HG02588 (cell line): ENCODE results near the gene ADAMTS17.
A peak's percentile ranks its signal among the peaks of the same experiment; 100 is the strongest.

Experiments used
- ATAC-seq: cut with Tn5 transposase; IDR thresholded peaks from one replicate; pipeline ENCODE4 v1.9.1; 2021; ENCODE audit warnings: mild to moderate bottlenecking, moderate library complexity; ENCODE audit not compliant: unreplicated experiment

ADAMTS17 gene

DNA sequence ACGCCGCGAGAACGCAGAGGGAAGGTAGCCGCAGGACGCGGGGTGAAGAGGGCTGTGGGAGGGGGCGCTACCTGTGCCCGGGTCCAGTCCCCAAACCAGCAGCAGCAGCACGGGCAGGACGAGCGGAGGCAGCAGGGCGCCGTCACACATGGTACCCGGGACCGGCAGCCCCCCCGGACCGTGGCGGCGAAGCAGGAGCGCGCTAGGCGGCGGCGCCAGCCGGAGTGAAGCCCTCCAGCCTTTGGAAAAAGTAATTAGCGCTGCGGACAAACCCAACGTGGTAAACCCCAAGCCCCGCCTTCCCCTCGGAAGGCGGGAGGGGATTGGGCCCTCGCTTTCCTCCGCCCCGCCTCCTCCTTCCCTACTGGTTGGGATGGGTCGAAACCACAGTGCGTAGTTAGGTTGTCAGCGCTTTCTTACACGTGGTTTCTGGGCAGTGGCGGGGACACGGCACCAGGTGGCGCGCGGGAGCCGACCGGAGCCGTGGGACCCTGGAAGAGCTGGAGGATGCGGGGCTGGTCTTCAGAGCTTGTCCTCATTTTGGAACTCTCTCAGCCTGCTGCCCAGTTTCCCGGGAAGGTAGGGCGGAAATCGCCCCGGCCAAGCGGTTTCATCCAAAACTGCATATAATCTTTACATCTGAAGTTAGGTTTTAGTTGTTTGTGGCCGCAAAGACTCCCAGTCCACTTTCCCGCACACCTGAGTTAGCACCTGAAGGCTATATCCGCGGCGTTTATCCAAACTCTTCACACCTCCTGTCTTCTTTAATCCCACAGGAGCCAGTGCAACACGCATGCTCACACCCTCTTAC lies at the start of gene ADAMTS17:
TSS of gene ADAMTS17 (minus strand) at position 226 of the 811 bp plus-strand sequence. CDS start at position 150, 76 bp downstream.
- ATAC-seq = peak; percentile 95

DNA sequence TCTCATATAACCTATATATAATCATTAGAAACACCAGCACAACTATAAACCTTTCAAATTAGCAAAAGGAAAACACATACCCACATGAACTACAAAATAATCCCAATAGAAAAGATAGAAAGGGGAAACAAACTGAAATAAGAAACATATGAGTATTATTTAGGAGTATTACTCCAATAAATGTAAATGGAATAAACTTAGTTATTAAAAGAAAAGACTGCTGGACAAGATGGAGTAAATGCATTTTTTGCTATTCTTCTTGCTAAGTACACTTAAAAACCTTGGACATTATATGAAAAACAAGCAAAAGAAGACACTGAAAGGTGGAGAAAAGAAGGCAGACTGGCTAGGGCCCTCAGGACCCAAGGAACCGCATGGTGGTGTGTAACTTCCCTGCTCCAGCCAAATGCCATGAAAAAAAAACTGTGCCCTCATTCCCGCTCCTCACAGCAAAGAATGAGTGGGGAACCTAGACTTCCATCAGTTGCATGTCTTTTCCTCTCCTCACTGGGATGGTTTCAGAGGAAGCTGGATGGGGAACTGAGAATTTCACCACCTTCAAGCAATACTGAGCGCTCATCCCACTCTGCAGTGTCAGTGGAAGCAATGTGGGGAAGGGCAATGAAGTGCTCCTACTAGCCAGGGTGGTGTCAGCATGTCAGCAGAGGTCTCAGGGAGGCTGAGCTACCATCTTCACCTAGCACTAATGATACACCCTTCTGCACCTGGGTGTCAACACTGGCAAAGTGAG lies 43.7 kb upstream of the ADAMTS17 start:
- ATAC-seq = no peak

- ATAC-seq = no peak
These were observed 42.3 kb upstream of the ADAMTS17 start for GRCh38 chr15:100384108-100384410.

- no peak for ATAC-seq
These were observed 41.7 kb upstream of the ADAMTS17 start for GRCh38 chr15:100383302-100384107.

- ATAC-seq = no peak
These were observed 32.2 kb upstream of the ADAMTS17 start for GRCh38 chr15:100373942-100374341.

DNA sequence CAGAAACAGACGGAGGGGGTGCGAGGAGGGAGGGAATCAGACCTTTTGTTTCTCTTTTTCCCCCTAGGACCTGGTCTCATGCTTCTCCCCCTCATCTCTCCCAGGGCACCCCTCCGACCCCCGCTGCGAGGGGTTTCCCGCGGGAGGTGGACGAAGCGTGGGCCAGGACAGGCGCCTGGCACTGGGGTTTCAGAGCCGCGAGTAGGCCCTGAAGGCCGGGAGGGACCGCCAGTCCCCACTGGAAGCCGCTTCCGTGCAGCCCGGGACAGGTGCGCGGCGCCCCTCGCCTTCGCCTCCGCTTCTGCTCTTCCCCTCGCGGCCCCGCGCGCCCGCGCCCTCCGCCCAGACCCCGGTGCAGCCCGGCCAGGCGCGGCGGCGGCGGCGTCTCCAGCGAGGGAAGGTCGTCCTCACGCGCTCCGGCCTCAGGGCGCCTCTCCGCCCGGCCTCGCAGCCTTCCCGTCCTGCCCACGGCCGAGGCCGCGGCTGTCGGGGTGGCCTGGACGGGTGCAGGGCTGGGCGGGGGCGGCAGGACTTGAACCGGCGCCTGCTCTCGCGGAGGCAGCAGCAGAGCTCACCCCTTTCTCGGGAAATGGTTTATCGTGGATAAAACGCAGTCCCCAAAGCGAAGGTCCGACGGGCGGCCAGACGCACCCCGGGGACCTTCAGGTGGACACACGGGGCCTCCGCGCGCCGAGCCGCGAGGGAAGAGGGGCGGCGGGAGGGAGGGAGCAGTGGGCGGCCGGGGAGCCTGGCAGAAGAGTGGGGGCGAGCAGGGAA lies 31.5 kb upstream of the ADAMTS17 start:
- no peak for ATAC-seq

DNA sequence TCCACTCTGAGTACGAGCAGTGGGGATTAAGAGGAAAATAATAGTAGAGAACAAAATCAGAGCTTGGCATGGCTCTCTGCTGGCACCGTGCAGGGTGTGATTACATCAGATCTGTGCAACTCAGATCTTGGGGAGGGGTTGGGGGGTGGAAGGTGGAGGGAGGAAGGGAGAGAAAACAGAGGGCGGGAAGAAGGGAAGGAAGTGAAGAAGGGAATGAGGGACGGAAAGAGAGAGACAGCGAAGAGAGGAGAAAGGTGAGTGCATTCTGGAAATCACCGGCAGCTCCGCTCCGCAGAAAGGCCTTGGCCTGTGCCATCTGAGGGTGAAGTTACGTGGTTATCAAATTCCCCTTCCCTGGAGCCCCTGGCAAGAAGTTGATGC lies 31.0 kb upstream of the ADAMTS17 start:
- no peak for ATAC-seq

- no peak for ATAC-seq
These were observed 13.6 kb upstream of the ADAMTS17 start for GRCh38 chr15:100355342-100355741.

- ATAC-seq = no peak
These were observed 11.7 kb upstream of the ADAMTS17 start for GRCh38 chr15:100353449-100353848.

- ATAC-seq = no peak
These were observed 8.9 kb upstream of the ADAMTS17 start for GRCh38 chr15:100350434-100351226.

GRCh38 chr15:100349696-100350433 lies 8.1 kb upstream of the ADAMTS17 start:
- peak; percentile 93 for ATAC-seq

GRCh38 chr15:100349321-100349695 lies 7.5 kb upstream of the ADAMTS17 start:
- no peak for ATAC-seq

DNA sequence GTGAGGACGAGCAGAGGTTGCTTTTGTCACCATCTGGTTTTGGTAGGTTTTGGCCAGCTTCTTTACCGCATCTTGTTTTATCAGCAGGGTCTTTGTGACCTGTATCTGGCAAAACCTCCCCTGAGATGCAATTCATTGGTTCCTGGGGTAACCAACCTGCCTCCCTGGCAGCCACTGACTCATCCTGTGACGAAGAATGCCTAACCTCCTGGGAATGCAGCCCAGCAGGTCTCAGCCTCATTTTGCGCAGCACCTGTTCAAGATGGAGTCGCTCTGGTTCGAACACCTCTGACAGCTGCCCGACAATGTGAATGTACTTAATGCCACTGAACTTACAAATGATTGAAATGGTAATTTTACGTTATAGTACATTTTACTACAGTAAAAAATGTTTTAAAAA lies 6.8 kb upstream of the ADAMTS17 start:
- no peak for ATAC-seq

DNA sequence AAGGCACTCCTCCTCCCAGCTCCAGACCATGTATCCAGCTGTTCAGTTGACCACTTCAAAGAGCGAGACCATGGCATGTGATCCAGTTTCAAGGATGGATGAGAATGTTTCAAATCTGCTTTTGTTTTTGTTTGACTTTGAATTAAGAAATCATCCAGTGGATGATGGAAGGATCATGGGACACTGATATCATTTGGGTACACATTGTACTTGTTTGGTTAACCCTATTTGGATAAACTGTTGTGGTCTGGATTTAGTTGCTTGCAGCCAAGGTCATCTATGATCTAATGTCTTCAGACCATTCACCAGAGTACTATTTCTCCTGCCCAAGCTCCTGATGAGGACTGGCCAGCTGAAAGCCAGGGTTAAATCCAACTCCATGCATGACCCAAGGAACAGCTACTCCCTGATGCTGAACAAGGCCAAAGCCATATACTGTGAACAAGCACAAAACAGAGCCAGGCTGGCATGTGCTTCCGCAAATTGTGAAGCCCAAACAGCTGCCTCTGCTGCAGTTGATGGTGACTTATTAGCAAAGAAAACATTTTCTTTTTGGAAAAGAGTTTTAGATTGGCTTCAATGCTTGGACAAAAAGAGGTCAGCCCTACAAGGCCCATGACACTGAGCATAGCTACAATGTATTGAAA lies 5.2 kb upstream of the ADAMTS17 start:
- no peak for ATAC-seq

DNA sequence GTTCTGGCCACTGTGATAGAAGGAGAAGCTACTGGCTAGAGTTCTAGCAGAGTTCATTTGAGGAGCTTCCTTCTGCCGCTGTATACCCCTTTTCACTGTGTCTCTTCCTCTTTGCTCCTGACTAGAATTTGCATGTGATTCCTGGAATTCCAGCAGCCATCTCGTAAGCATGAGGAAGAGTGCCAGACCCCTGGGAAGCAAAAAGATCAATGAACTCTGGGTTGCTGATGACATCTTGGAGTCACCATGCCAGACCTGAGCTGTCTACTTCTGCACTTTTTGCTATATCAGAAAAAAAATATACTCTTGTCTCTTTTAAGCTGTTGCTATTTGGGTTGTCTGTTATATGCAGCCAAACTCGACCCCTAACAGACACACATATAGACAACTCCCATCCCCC lies 3.7 kb upstream of the ADAMTS17 start:
- ATAC-seq = no peak

- ATAC-seq = no peak
These were observed 1.5 kb upstream of the ADAMTS17 start for GRCh38 chr15:100343251-100343650.

DNA sequence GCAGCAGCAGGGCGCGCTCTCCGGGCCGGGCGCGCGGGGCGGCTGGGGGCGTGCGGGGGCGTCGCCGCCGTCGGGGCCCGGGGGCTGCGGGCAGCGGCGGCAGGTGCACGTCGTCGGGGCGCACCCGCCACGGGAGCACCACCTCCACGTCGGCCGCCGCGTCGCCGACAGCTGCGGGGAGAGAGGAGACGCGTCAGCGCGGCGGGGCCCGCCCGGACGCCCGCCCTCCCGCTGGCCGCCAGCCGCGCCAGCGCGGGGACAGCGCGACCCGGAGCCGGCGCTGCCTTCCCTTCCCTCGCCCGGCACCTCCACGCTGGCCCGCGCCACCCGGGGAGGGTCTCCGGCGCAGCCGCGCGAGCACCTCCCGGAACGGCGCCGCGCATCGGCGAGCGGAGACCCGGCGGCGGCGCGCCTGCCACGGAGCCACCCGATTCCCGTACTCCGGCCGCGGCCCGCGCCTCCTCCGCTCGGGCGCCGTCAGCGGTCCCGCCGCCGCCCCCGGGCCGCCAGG lies 481 bp downstream of the ADAMTS17 start:
- peak; percentile 17 for ATAC-seq

GRCh38 chr15:100340721-100341238 lies 995 bp downstream of the ADAMTS17 start:
- peak; percentile 6 for ATAC-seq
